OCI-LY1 (cell line): Measurements from ENCODE around the gene ADAMTS20.
A peak's percentile ranks its signal among the peaks of the same experiment; 100 is the strongest.
"Not testable (repeated sequence)": the region's sequence is repeated elsewhere in the genome, so short reads cannot be mapped to it uniquely, and the experiment has no call there.

Source experiments
- H2AFZ ChIP-seq: fragments of 200-600 bp; sonication (generic), shearing (Covaris generic); 2 replicates; pipeline ENCODE4 v1.6.0; 2014; ENCODE audit warnings: antibody characterized with exemption, mild to moderate bottlenecking, low read length
- H3F3A ChIP-seq: fragments of 200-600 bp; sonication (generic), shearing (Covaris generic); 2 replicates; pipeline ENCODE4 v1.6.0; 2014; ENCODE audit warnings: mild to moderate bottlenecking, antibody characterized with exemption, low read length, moderate library complexity; ENCODE audit not compliant: insufficient read depth
- H3K27ac ChIP-seq: fragments of 200-600 bp; sonication (generic); 2 replicates; pipeline ENCODE4 v1.5.1; 2014; ENCODE audit warnings: low read length, mixed run types, mild to moderate bottlenecking, low read depth; ENCODE audit not compliant: poor library complexity, severe bottlenecking
- H3K27me3 ChIP-seq: fragments of 200-600 bp; sonication (generic); 2 replicates; pipeline ENCODE4 v1.6.0; 2014; ENCODE audit warnings: antibody characterized with exemption, mild to moderate bottlenecking, low read length, moderate library complexity; ENCODE audit not compliant: insufficient read depth
- H3K36me3 ChIP-seq: fragments of 200-600 bp; sonication (generic); 2 replicates; pipeline ENCODE4 v1.6.1; 2014; ENCODE audit warnings: mild to moderate bottlenecking, antibody characterized with exemption, low read length, moderate library complexity, mixed read lengths; ENCODE audit not compliant: insufficient read depth
- H3K4me1 ChIP-seq: fragments of 200-600 bp; sonication (generic); 2 replicates; pipeline ENCODE4 v1.5.1; 2014; ENCODE audit warnings: mild to moderate bottlenecking, low read length, moderate library complexity; ENCODE audit not compliant: insufficient read depth, severe bottlenecking
- H3K4me2 ChIP-seq: fragments of 200-600 bp; sonication (generic), shearing (Covaris generic); 2 replicates; pipeline ENCODE4 v1.6.1; 2014; ENCODE audit warnings: low read length
- H3K4me3 ChIP-seq: fragments of 200-600 bp; sonication (generic); 2 replicates; pipeline ENCODE4 v1.5.1; 2014; ENCODE audit warnings: low read length, low read depth, mild to moderate bottlenecking, mixed read lengths; ENCODE audit not compliant: poor library complexity, severe bottlenecking
- H3K79me2 ChIP-seq: fragments of 200-600 bp; shearing (Covaris generic); 2 replicates; pipeline ENCODE4 v1.6.1; 2016; ENCODE audit warnings: mixed run types, low read length, mixed read lengths; ENCODE audit not compliant: insufficient read depth
- H3K9ac ChIP-seq: fragments of 200-600 bp; sonication (generic), shearing (Covaris generic); 2 replicates; pipeline ENCODE4 v1.6.1; 2014; ENCODE audit warnings: mild to moderate bottlenecking, low read length, mixed read lengths
- H3K9me2 ChIP-seq: fragments of 200-600 bp; sonication (generic), shearing (Covaris generic); 2 replicates; pipeline ENCODE4 v1.6.1; 2014; ENCODE audit warnings: low read depth, mild to moderate bottlenecking, low read length, mixed read lengths
- H3K9me3 ChIP-seq: fragments of 200-600 bp; shearing (Covaris generic); 2 replicates; pipeline ENCODE4 v1.6.1; 2014; ENCODE audit warnings: low read length, mixed read lengths
- H4K20me1 ChIP-seq: fragments of 200-600 bp; sonication (generic), shearing (Covaris generic); 2 replicates; pipeline ENCODE4 v1.6.0; 2016; ENCODE audit warnings: mild to moderate bottlenecking, low read length; ENCODE audit not compliant: insufficient read depth
- EZH2 ChIP-seq: fragments of 200-600 bp; sonication (generic), shearing (Covaris generic); IDR thresholded peaks from 2 replicates; pipeline ENCODE4 v1.8.0; 2017; ENCODE audit warnings: borderline replicate concordance, mixed run types, mild to moderate bottlenecking, antibody characterized with exemption, low read length, moderate library complexity, mixed read lengths
- TF ChIP-seq, protein P1 (sequence below): fragments of 200-600 bp; sonication (generic), shearing (Covaris generic); IDR thresholded peaks from 2 replicates; pipeline ENCODE4 v1.5.1; 2017; ENCODE audit warnings: mild to moderate bottlenecking, antibody characterized with exemption, low read length, moderate library complexity, mixed read lengths

The ADAMTS20 gene

DNA sequence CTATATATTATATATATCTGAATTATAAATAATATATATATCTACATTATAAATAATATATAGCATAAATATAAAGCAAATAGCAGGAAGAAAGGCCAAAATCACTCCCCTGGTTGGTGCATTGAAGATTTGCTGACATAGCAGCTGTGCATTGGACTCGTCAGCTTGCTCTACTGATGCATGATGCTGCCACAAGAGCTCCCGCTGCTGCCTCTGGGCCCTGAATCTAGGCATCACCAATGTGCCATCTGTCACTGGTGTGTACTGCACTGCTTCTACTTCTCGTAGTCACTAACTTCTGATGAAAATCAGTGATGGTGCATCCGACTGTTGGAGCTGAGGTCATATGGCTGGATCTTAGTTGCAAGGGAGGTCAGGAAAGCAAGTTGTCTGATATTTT lies 205.0 kb downstream of the ADAMTS20 start:
- Histone ChIP-seq H3K4me3 (no peak overlapping the region), H2AFZ (no peak overlapping the region), H3K9me2 (no peaks in the 10 kb centered on the region), H3K36me3 (no peaks in the 10 kb centered on the region), H3K27ac (no peak overlapping the region), H3K9me3 (no peaks in the 10 kb centered on the region), H3F3A (no peaks in the 10 kb centered on the region), H3K27me3 (no peaks in the 10 kb centered on the region), H3K4me1 (no peaks in the 10 kb centered on the region), H3K9ac (no peak overlapping the region), H4K20me1 (no peaks in the 10 kb centered on the region), H3K79me2 (no peaks in the 10 kb centered on the region), H3K4me2 (no peak overlapping the region)
- TF ChIP-seq EZH2 = no peak
- TF ChIP-seq, protein P1, sequence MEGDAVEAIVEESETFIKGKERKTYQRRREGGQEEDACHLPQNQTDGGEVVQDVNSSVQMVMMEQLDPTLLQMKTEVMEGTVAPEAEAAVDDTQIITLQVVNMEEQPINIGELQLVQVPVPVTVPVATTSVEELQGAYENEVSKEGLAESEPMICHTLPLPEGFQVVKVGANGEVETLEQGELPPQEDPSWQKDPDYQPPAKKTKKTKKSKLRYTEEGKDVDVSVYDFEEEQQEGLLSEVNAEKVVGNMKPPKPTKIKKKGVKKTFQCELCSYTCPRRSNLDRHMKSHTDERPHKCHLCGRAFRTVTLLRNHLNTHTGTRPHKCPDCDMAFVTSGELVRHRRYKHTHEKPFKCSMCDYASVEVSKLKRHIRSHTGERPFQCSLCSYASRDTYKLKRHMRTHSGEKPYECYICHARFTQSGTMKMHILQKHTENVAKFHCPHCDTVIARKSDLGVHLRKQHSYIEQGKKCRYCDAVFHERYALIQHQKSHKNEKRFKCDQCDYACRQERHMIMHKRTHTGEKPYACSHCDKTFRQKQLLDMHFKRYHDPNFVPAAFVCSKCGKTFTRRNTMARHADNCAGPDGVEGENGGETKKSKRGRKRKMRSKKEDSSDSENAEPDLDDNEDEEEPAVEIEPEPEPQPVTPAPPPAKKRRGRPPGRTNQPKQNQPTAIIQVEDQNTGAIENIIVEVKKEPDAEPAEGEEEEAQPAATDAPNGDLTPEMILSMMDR = no peak

DNA sequence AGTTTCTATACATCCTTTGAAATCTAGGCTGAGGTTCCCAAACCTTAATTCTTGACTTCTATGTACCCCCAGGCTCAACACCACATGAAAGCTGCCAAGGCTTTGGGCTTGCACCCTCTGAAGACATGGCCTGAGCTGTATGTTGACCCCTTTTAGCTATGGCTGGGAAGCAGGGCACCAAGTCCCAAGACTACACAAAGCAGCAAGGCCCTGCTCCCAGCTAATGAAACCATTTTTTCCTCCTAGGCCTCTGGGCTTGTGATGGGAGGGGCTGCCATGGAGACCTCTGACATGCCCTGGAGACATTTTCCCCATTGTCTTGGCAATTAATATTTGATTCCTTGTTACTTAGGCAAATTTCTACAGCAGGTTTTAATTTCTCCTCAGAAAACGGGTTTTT lies 207.0 kb downstream of the ADAMTS20 start:
- Histone ChIP-seq H3K27me3 (no peaks in the 10 kb centered on the region), H3K4me2 (no peak overlapping the region), H3K27ac (no peak overlapping the region), H2AFZ (no peak overlapping the region), H3K9me2 (no peaks in the 10 kb centered on the region), H3K36me3 (no peaks in the 10 kb centered on the region), H3K4me1 (no peaks in the 10 kb centered on the region), H3K79me2 (no peaks in the 10 kb centered on the region), H3K9ac (no peak overlapping the region), H4K20me1 (no peaks in the 10 kb centered on the region), H3F3A (no peaks in the 10 kb centered on the region), H3K4me3 (no peak overlapping the region), H3K9me3 (no peaks in the 10 kb centered on the region)
- TF ChIP-seq EZH2 = no peak
- TF ChIP-seq, protein P1 = no peak

DNA sequence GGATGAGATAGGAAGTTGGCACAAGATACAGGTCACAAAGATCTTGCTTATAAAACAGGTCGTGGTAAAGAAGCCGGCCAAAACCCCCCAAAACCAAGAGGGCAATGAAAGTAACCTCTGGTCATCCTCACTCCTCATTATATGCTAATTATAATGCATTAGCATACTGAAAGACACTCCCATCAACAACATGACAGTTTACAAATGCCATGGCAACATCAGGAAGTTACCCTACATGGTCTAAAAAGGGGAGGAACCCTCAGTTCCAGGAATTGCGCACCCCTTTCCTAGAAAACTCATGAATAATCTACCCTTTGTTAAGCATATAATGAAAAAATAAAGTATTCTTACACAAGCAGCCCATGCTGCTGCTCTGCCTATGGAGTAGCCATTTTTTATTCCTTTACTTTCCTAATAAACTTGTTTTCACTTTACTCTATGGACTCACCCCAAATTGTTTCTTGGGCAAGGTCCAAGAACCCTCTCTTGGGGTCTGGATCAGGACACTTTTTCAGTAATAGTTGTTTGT lies 210.2 kb downstream of the ADAMTS20 start:
- not testable (repeated sequence) for H3K27ac ChIP-seq, H3K36me3 ChIP-seq, H2AFZ ChIP-seq, H3K4me3 ChIP-seq, H4K20me1 ChIP-seq, H3K4me2 ChIP-seq, H3F3A ChIP-seq, H3K9me2 ChIP-seq, H3K9me3 ChIP-seq, H3K9ac ChIP-seq, H3K27me3 ChIP-seq, H3K79me2 ChIP-seq, H3K4me1 ChIP-seq

DNA sequence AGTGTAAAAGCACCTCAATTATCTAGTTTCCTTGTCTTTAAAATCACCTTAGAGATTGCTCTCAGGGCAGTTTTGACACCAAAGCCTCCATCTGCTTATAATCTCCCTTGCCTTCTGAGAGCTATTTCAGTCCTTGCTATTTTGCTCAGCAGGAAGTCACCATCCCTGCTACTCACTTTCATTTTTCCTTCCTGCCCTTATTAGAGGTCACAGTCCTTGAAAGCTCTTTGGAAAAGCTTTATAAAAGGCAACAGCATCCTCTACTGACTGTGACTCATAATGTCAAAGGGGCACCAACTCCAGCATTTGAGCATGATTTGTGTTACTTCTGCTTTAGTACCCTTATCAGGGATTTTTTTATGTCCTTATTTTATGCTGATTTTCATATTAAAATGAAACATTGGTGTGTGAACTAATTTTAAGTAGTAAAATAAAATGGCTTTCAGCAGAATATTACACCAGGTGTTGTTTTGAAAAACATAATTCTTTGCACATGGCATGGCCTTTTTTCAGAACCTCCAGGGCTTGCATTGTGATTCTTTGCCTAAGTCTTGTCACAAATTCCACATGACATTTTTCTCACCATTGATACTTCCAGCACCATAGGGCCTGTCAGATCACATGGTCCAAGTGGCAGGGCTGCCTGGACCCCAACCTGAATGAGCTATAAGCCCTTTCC lies 213.0 kb downstream of the ADAMTS20 start:
- H3K9me2 ChIP-seq = no peaks in the 10 kb centered on the region
- no peaks in the 10 kb centered on the region for H3K79me2 ChIP-seq
- no peaks in the 10 kb centered on the region for H3K36me3 ChIP-seq
- no peaks in the 10 kb centered on the region for H3K9me3 ChIP-seq
- no peak overlapping the region for H3K4me2 ChIP-seq
- H3K27me3 ChIP-seq = no peaks in the 10 kb centered on the region
- H4K20me1 ChIP-seq = no peaks in the 10 kb centered on the region
- no peak for TF ChIP-seq EZH2
- TF ChIP-seq, protein P1 = peak; percentile 32; the same call in 1 of the 2 replicates
- H3K27ac ChIP-seq = no peak overlapping the region
- H3F3A ChIP-seq = no peaks in the 10 kb centered on the region
- no peak overlapping the region for H2AFZ ChIP-seq
- H3K4me3 ChIP-seq = no peak overlapping the region
- no peak overlapping the region for H3K9ac ChIP-seq
- no peaks in the 10 kb centered on the region for H3K4me1 ChIP-seq
